Tibial nerve (tissue), 4 donors: ENCODE data around the gene TNFRSF18. TPM values are rescaled to one million over a fixed set of nuclear protein-coding genes. Genes with fewer than 3 reads are reported as not detected.

Experiments used
- DNase-seq, 2 donors: peaks; one replicate each; pipeline ENCODE4 v3.0.0-alpha.2; 2019; ENCODE audit warnings: low spot score in 2 of 2
- H3K27ac ChIP-seq, 4 donors: fragments of 200-600 bp; sonication (generic) in 3 of 4; one replicate each; pipeline ENCODE4 v1.5.1; 2017 to 2019; ENCODE audit warnings: mild to moderate bottlenecking in 1 of 4
- H3K27me3 ChIP-seq, 2 donors: fragments of 200-600 bp; sonication (generic) in 1 of 2; one replicate each; pipeline versions ENCODE4 v1.5.1 to v1.6.0; 2017 to 2019
- H3K36me3 ChIP-seq, 3 donors: fragments of 200-600 bp; sonication (generic); one replicate each; pipeline ENCODE4 v1.5.1; 2018 to 2019
- H3K4me1 ChIP-seq, 4 donors: fragments of 200-600 bp; sonication (generic) in 3 of 4; one replicate each; pipeline ENCODE4 v1.5.1; 2017 to 2019
- H3K4me3 ChIP-seq, 4 donors: fragments of 200-600 bp; sonication (generic) in 3 of 4; one replicate each; pipeline ENCODE4 v1.5.1; 2017 to 2019; ENCODE audit warnings: mild to moderate bottlenecking in 1 of 4, moderate library complexity in 1 of 4
- H3K9me3 ChIP-seq, 4 donors: fragments of 200-600 bp; sonication (generic) in 3 of 4; one replicate each; pipeline ENCODE4 v1.5.1; 2017 to 2019
- EP300 ChIP-seq, 2 donors: sonication (generic); formaldehyde crosslinking; IDR thresholded peaks; one replicate each; pipeline ENCODE4 v1.6.1; 2017; ENCODE audit warnings: antibody characterized with exemption in 2 of 2, mild to moderate bottlenecking in 1 of 2
- POLR2A ChIP-seq, 2 donors: fragments of 450-650 bp; IDR thresholded peaks; one replicate each; pipeline ENCODE4 v1.6.1; 2017; ENCODE audit warnings: antibody characterized with exemption in 2 of 2, mild to moderate bottlenecking in 2 of 2, moderate library complexity in 2 of 2
- WGBS, 2 donors: methylation state at CpG; one replicate each; pipeline ENCODE4 v1.1.5; 2018; 5-methylcytosine and 5-hydroxymethylcytosine counted together
- total RNA-seq, 4 donors: library from RNA; depleted of rRNA; stranded (reverse); fragments of >200 nt; gene quantifications; one replicate each; pipeline ENCODE4 v1.1.0, GENCODE V29; 2016
- TF ChIP-seq, protein P1 (sequence below), 5 experiments: fragments of 200-600 bp in 3 of 5; fragments of 450-650 bp in 2 of 5; sonication (generic) in 3 of 5; IDR thresholded peaks; one replicate each; pipeline ENCODE4 v1.5.1; 2016 to 2019; ENCODE audit warnings: antibody characterized with exemption in 5 of 5, mild to moderate bottlenecking in 3 of 5, moderate library complexity in 2 of 5

The TNFRSF18 gene
- total RNA-seq, 4 donors from 2014 or later, result 0.44 TPM; not detected in 3

GRCh38 chr1:1162597-1163537 lies 43.5 kb downstream of the TNFRSF18 start:
- peak overlapping the region in 1 of 4 donors; percentile 17 for H3K4me3 ChIP-seq
- 73 to 75% methylated on average over 54 of the region's 73 CpGs for WGBS, 2 donors
- TF ChIP-seq, protein P1, sequence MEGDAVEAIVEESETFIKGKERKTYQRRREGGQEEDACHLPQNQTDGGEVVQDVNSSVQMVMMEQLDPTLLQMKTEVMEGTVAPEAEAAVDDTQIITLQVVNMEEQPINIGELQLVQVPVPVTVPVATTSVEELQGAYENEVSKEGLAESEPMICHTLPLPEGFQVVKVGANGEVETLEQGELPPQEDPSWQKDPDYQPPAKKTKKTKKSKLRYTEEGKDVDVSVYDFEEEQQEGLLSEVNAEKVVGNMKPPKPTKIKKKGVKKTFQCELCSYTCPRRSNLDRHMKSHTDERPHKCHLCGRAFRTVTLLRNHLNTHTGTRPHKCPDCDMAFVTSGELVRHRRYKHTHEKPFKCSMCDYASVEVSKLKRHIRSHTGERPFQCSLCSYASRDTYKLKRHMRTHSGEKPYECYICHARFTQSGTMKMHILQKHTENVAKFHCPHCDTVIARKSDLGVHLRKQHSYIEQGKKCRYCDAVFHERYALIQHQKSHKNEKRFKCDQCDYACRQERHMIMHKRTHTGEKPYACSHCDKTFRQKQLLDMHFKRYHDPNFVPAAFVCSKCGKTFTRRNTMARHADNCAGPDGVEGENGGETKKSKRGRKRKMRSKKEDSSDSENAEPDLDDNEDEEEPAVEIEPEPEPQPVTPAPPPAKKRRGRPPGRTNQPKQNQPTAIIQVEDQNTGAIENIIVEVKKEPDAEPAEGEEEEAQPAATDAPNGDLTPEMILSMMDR (IDR thresholded peaks at IDR 0.05), result no peak
- TF ChIP-seq EP300 (IDR thresholded peaks at IDR 0.05) (no peak), POLR2A (IDR thresholded peaks at IDR 0.05) (no peak)
- H3K9me3 ChIP-seq, result no peaks in the 10 kb centered on the region
- peak overlapping the region in 1 of 4 donors; percentile 76 for H3K27ac ChIP-seq
- no peaks in the 10 kb centered on the region for H3K36me3 ChIP-seq
- H3K4me1 ChIP-seq, result peaks cover 0 to 15% (median 10%) of the 10 kb centered on the region in 4 donors
- DNase-seq, result no peak
- H3K27me3 ChIP-seq, result peaks cover 0 to 69% of the 10 kb centered on the region in 2 donors

DNA sequence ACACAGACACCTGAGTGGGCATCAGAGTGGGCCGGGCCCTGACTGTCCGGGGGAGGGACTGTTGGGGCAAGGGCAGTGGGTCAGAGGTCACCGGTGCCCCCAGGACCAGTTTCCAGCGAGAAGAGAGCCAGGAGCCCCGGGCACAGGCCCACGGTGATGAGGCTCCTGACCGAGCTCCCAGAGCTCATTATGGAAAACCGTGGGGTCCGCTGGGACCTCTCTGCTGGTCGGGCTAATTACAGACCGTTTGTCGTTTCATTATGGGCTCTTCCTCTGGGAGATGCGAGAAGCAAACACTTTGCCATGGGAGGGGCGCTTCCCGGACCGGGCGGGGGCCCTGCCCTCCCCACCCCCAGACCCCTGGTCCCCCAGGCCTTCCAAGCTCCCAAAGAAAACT lies 44.7 kb downstream of the TNFRSF18 start:
- Histone ChIP-seq H3K4me1 (peaks cover 0 to 21% (median 13%) of the 10 kb centered on the region in 4 donors), H3K4me3 (no peak overlapping the region), H3K27me3 (peaks cover 0 to 57% of the 10 kb centered on the region in 2 donors), H3K27ac (no peak overlapping the region), H3K36me3 (no peaks in the 10 kb centered on the region), H3K9me3 (no peaks in the 10 kb centered on the region)
- no peak for DNase-seq
- 41 to 47% methylated on average over 16 to 17 of the region's 17 CpGs for WGBS, 2 donors
- no peak for TF ChIP-seq POLR2A (IDR thresholded peaks at IDR 0.05)
- no peak for TF ChIP-seq EP300 (IDR thresholded peaks at IDR 0.05)
- TF ChIP-seq, protein P1 (IDR thresholded peaks at IDR 0.05), result no peak

- Histone ChIP-seq H3K27me3 (peaks cover 0 to 52% of the 10 kb centered on the region in 2 donors), H3K4me3 (no peak overlapping the region), H3K4me1 (peaks cover 0 to 26% (median 13%) of the 10 kb centered on the region in 4 donors), H3K9me3 (no peaks in the 10 kb centered on the region), H3K27ac (no peak overlapping the region), H3K36me3 (no peaks in the 10 kb centered on the region)
- TF ChIP-seq, protein P1 (IDR thresholded peaks at IDR 0.05), result no peak
- TF ChIP-seq POLR2A (IDR thresholded peaks at IDR 0.05), result no peak
- DNase-seq, result no peak
- 79 to 82% methylated on average over 18 to 29 of the region's 29 CpGs for WGBS, 2 donors
Observed at GRCh38 chr1:1161078-1161682, 45.2 kb downstream of the TNFRSF18 start.

DNA sequence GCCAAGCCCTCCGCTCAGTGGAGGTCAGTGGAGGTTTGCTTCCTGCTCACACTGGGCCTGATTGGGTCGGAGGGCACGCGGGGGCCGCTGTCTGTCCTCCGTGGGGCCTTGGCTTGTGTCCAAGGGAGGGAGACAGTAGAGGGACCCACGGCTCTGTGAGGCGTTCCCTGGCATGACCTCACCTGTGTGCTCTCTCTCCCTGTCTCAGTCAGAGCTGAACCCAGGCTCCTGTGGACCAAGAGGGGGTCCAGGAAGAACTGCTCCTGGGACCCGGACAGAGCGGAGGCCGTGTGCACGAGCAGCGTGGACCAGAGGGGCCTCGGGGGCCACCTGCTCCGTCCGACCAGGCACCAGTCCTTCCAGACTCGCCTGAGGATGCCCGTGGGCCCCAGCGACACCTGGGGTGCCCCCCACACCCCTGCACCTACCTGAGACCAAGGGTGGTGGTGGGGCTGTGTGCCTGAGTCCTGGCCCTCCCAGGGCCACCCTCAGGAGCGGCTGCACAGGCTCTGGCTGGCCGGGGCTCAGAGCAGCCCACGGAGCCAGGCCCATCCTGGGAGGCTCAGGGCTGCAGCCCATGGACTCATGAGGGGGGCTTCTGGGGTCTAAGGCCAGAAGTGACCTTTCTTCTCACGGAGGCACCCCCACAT lies 46.0 kb downstream of the TNFRSF18 start:
- Histone ChIP-seq H3K9me3 (no peaks in the 10 kb centered on the region), H3K4me1 (peaks cover 0 to 26% (median 13%) of the 10 kb centered on the region in 4 donors), H3K27me3 (peaks cover 0 to 44% of the 10 kb centered on the region in 2 donors), H3K27ac (no peak overlapping the region), H3K36me3 (no peaks in the 10 kb centered on the region), H3K4me3 (no peak overlapping the region)
- TF ChIP-seq EP300 (IDR thresholded peaks at IDR 0.05) (no peak), POLR2A (IDR thresholded peaks at IDR 0.05) (no peak)
- TF ChIP-seq, protein P1 (IDR thresholded peaks at IDR 0.05), result no peak
- DNase-seq, result no peak
- WGBS, 2 donors, result 78 to 80% methylated on average over 13 to 22 of the region's 23 CpGs
